Keratinocyte (primary cell): ENCODE data around the gene MAP7D1.

Source experiments
- CTCF ChIP-seq, 3 experiments: IDR thresholded peaks in 1 of 3; conservative IDR thresholded peaks in 1 of 3; optimal IDR thresholded peaks in 1 of 3; 2 replicates in 2 of 3; 3 replicates in 1 of 3; pipeline versions ENCODE3 to v1.5.1; 2011; ENCODE audit warnings: low read length in 3 of 3, mild to moderate bottlenecking in 3 of 3, moderate library complexity in 2 of 3, control low read depth in 1 of 3, inconsistent platforms in 1 of 3; ENCODE audit not compliant: insufficient read depth in 2 of 3; ENCODE audit errors: extremely low read depth in 1 of 3
- EZH2 ChIP-seq: IDR thresholded peaks from one replicate; pipeline ENCODE4 v1.6.1; 2012; ENCODE audit warnings: inconsistent platforms, mild to moderate bottlenecking, low read length, moderate library complexity

DNA sequence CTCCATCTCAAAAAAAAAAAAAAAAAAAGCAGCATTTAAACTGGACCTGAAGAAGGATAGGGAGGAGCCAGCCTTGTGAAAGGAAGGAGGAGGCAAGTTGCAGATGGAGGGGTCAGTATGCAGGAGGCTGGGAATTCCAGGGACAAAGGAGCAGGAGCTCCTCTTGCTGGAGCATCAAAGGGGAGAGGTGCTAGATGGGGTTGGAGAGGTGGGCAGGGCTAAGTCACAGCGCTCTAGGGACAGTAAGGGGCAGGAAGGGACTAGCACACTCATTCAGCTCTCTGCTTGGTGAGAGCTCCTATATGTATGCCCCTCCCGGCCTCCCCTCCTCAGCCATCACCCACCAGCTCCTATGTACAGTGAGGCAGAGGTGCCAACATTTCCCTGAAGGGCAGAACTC is 26.8 kb downstream of the MAP7D1 start:
- TF ChIP-seq CTCF (optimal IDR thresholded peaks at IDR 0.05 in 1 of 3, IDR thresholded peaks at IDR 0.05 in 1 of 3, conservative IDR thresholded peaks at IDR 0.05 in 1 of 3; ENCODE audit: extremely low read depth in 1 of 3, insufficient read depth in 2 of 3, low read length in 3 of 3) (no peak), EZH2 (no peak)
